Activated T-helper 2 cell treated with anti-CD3 and anti-CD28 coated beads, Interferon-gamma antibody, Interleukin-2, Interleukin-4, amounts not matched to agents 10 μg/mL and 5 μg/mL and 100 μg/mL, durations not matched to agents 14 hours and 24 hours and 36 hours (primary cell): ENCODE data around the gene MAP2K6. TPM values are rescaled to one million over a fixed set of nuclear protein-coding genes. Genes with fewer than 3 reads are reported as not detected.

Source experiments
- DNase-seq: peaks from one replicate; pipeline ENCODE4 v3.0.0; 2021; ENCODE audit warnings: low spot score
- H3K27ac Mint-ChIP-seq: one replicate; pipeline ENCODE4 v1.8.0; 2021; ENCODE audit warnings: mixed read lengths
- H3K27me3 Mint-ChIP-seq: one replicate; pipeline ENCODE4 v1.8.0; 2021; ENCODE audit warnings: low read depth, mixed read lengths
- H3K36me3 Mint-ChIP-seq: one replicate; pipeline ENCODE4 v1.8.0; 2021; ENCODE audit warnings: low read depth, mixed read lengths
- H3K4me1 Mint-ChIP-seq: one replicate; pipeline ENCODE4 v1.8.0; 2021; ENCODE audit warnings: low read depth, mixed read lengths
- H3K4me3 Mint-ChIP-seq: one replicate; pipeline ENCODE4 v1.8.0; 2021; ENCODE audit warnings: low read depth, mild to moderate bottlenecking, moderate library complexity, mixed read lengths
- H3K9me3 Mint-ChIP-seq: one replicate; pipeline ENCODE4 v1.8.0; 2021; ENCODE audit warnings: mixed read lengths
- intact Hi-C: fragments of 100-400 bp; cut with micrococcal nuclease; formaldehyde crosslinking; loops from one replicate; pipeline ENCODE4 v1.15.1; 2023
- total RNA-seq: library from RNA; stranded (reverse); gene quantifications from 2 replicates; pipeline ENCODE4 v1.2.3, GENCODE V29; 2022

The MAP2K6 gene
- total RNA-seq, 1 donor from 2014 or later = 3.1 TPM

DNA sequence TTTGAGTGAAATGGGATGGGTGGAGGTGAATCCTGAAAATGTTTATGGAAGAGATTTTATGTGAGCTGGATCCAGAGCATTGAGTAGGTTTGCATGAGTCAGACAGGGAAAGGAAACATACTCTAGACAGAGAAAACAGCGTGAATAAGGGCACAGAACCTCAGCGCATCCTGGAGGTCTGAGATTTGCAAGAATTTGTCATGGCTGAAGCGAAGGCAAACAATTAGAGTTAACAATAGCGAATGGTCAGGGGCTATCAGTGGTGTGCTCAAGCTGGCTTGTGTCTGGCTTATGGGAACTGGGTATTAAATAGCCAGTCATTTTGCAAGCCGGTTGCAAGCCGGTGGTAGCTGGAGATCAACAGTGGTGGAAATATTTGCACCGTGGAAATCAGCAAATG lies 36.4 kb downstream of the MAP2K6 start:
- H3K27ac Mint-ChIP-seq = no peak overlapping the region
- intact Hi-C loops = no loop called here
- H3K4me1 Mint-ChIP-seq = peaks cover 5% of the 10 kb centered on the region
- H3K27me3 Mint-ChIP-seq = no peaks in the 10 kb centered on the region
- no peaks in the 10 kb centered on the region for H3K36me3 Mint-ChIP-seq
- DNase-seq = no peak
- no peaks in the 10 kb centered on the region for H3K9me3 Mint-ChIP-seq
- no peak overlapping the region for H3K4me3 Mint-ChIP-seq

DNA sequence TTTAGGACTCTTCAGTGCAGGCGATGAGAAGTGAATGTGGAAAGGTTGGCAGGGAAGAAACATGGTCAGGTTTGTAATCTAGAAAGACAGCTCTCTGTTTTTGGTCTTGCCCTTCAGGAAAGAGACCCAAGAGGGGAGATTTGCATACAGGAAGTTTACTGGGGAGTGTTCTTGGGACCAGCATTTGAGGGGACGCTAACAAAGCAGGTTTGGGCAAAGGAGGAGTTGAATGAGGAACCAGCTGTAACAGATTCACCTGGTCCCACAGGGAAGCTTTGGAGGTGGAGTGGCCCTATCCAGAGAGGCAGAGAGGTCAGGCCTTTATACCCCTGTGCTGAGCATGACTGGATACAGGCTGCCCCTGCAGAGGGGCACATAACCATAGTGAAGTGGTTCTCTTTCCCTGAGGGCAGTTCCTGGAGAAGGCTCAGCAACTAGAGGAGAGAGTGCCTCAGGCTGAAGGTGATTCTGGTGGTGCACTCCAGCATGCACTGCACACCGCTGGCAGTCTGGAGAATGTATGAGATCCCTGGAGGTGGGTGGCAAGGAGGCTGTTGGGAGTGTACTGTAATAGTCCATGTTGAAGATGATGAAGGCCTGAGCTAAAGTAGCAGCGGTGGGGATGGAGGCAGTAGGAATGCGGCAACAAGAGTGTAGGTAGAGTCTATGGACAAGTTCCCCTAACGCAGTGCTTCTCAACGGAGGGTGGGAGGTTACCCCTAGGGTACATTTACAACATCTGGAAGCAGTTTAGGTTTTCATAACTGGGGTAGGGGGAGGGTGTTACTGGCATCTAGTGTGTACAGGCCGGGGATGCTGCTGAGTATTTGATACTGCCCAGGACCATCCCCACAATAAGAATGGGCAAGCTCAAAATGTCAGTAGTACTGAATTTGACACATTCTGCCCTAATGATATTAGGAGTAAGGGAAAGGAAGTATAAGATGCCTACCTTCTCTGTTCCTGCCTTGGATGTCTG lies 37.2 kb downstream of the MAP2K6 start:
- H3K4me3 Mint-ChIP-seq = no peak overlapping the region
- intact Hi-C loops = no loop called here
- no peaks in the 10 kb centered on the region for H3K9me3 Mint-ChIP-seq
- no peaks in the 10 kb centered on the region for H3K36me3 Mint-ChIP-seq
- no peaks in the 10 kb centered on the region for H3K27me3 Mint-ChIP-seq
- no peak overlapping the region for H3K27ac Mint-ChIP-seq
- H3K4me1 Mint-ChIP-seq = peaks cover 5% of the 10 kb centered on the region
- DNase-seq = no peak

DNA sequence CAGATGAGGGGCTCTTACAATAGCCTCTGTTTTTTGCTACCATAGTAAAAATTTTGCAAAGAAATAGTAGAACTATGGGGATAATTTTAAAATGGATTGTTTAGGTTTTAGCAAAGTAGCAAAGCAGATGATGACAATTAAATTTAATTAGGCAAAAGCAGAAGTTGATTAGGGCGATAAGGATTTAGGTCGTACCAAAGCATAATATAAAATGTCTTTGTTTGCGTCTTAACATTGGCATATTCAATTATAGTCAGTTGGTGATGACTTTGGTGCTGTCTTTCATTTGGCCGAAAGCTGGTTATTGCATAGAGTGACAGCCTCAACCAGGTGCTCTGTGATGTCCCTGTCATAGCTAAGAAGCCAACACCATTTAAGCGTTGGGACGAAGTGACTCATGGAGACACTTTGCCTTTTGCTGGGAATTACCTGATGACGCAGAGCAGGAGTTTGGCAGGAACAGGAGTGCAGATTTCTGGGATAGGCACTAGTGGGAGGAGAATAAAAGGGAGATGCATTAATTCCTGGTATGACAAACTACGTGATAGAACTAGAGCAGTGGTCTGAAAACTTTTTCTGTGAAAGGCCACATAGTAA lies 38.3 kb downstream of the MAP2K6 start:
- no peaks in the 10 kb centered on the region for H3K9me3 Mint-ChIP-seq
- H3K27ac Mint-ChIP-seq = no peak overlapping the region
- no peak overlapping the region for H3K4me3 Mint-ChIP-seq
- no peak for DNase-seq
- peaks cover 7% of the 10 kb centered on the region for H3K4me1 Mint-ChIP-seq
- intact Hi-C loops = no loop called here
- no peaks in the 10 kb centered on the region for H3K36me3 Mint-ChIP-seq
- no peaks in the 10 kb centered on the region for H3K27me3 Mint-ChIP-seq

DNA sequence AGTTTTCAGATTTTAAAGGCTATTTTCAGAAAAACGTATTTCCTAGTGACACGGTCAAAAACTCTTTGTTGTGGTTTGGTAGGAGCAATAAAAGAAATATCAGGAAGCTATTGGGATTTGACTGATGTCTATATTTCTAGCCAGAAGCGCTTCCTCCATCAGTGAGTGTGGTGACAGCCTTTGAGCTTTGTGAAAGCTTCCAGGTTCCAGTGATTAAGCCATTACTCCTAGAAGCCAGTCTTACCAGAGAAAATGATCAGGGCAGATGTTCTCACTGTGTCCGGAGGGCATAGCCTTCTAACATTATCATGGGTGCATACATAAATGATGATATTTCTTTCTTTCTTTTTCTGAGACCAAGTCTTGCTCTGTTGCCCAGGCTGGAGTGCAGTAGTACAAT lies 39.6 kb downstream of the MAP2K6 start:
- Mint-ChIP-seq H3K27me3 (no peaks in the 10 kb centered on the region), H3K4me3 (no peak overlapping the region), H3K4me1 (peaks cover 9% of the 10 kb centered on the region), H3K27ac (no peak overlapping the region), H3K9me3 (no peaks in the 10 kb centered on the region), H3K36me3 (no peaks in the 10 kb centered on the region)
- DNase-seq = no peak
- intact Hi-C loops = no loop called here

GRCh38 chr17:69455040-69455439 lies 40.5 kb downstream of the MAP2K6 start:
- Mint-ChIP-seq H3K27ac (no peak overlapping the region), H3K4me3 (no peak overlapping the region), H3K9me3 (no peaks in the 10 kb centered on the region), H3K4me1 (peaks cover 9% of the 10 kb centered on the region), H3K27me3 (no peaks in the 10 kb centered on the region), H3K36me3 (no peaks in the 10 kb centered on the region)
- intact Hi-C loops = no loop called here
- no peak for DNase-seq

DNA sequence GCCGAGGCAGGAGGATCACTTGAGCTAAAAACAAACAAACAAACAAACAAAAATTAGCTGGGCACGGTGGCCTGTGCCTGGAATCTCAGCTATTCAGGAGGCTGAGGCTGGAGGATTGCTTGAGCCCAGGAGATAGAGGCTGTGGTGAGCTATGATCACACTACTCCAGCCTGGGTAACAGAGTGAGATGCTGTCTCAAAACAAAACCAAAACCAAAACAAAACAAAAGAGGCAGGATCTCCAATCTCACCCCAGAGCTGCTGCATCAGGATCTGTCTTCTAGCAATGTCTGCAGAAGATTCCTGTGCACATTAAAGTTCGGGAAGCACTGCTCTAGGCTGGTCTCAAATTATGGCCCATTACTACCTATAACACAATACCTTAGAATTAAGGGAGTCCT lies 43.1 kb downstream of the MAP2K6 start:
- intact Hi-C loops = no loop called here
- peaks cover 4% of the 10 kb centered on the region for H3K4me1 Mint-ChIP-seq
- H3K27me3 Mint-ChIP-seq = no peaks in the 10 kb centered on the region
- H3K36me3 Mint-ChIP-seq = no peaks in the 10 kb centered on the region
- no peak overlapping the region for H3K27ac Mint-ChIP-seq
- no peak for DNase-seq
- H3K4me3 Mint-ChIP-seq = no peak overlapping the region
- no peaks in the 10 kb centered on the region for H3K9me3 Mint-ChIP-seq

DNA sequence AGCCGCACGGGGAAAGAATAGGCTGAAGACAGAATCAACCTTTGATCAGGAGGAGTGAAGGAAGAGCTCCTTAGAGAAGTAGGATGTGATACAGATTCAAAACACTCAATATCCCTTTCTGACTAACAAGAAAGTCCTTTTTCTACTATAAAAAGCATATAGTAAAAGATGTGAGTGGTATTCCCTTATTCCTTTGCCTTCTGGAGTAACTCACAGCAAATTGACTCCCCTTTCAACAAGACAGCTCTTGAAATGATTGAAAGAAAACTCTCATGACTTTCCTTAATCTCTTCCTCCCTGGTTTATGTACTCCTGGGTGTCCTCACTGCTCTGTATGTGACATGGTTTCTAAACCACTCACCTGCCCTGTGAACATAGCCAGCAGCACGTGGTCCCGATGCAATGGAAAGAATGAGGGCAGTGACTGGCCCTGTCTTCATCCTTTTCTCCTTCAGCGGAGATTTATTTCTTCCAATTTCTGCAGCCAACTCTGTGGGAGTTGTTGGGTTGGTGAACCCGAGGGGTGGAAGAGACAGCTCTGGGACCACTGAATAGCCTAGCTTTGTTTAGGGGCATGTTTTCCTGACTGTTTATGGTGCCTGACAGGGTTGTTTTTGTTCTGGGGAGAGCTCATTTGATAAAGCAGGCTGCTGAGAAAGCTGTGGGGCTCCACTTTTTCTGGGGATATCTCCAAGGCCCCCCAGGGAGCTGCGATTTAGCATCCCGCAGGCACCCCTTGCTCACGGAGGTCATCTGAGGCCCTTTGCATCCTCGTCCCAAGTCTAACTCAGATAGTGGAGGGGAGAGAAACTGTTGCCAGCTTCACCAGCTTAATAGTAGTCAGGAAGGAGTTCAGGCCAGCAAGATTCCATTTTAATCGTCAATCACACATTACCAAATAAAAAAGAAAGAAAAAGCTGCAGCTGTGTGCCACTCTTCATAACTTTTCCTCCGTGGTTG lies 46.7 kb downstream of the MAP2K6 start:
- Mint-ChIP-seq H3K27ac (no peak overlapping the region), H3K27me3 (no peaks in the 10 kb centered on the region), H3K4me3 (no peak overlapping the region), H3K4me1 (peaks cover 4% of the 10 kb centered on the region), H3K36me3 (no peaks in the 10 kb centered on the region), H3K9me3 (no peaks in the 10 kb centered on the region)
- intact Hi-C loops = no loop called here
- DNase-seq = no peak

- H3K36me3 Mint-ChIP-seq = no peaks in the 10 kb centered on the region
- intact Hi-C loops = no loop called here
- H3K9me3 Mint-ChIP-seq = no peaks in the 10 kb centered on the region
- H3K4me1 Mint-ChIP-seq = peaks cover 4% of the 10 kb centered on the region
- no peak for DNase-seq
- no peak overlapping the region for H3K27ac Mint-ChIP-seq
- H3K4me3 Mint-ChIP-seq = no peak overlapping the region
- H3K27me3 Mint-ChIP-seq = no peaks in the 10 kb centered on the region
Measured at GRCh38 chr17:69461951-69462369, 47.5 kb downstream of the MAP2K6 start.

GRCh38 chr17:69462882-69463281 lies 48.4 kb downstream of the MAP2K6 start:
- Mint-ChIP-seq H3K27ac (no peak overlapping the region), H3K9me3 (no peaks in the 10 kb centered on the region), H3K27me3 (no peaks in the 10 kb centered on the region), H3K4me3 (no peak overlapping the region), H3K4me1 (peaks cover under 1% of the 10 kb centered on the region), H3K36me3 (no peaks in the 10 kb centered on the region)
- DNase-seq = no peak
- intact Hi-C loops = no loop called here

- no peak for DNase-seq
- no peaks in the 10 kb centered on the region for H3K36me3 Mint-ChIP-seq
- no peak overlapping the region for H3K4me3 Mint-ChIP-seq
- no peaks in the 10 kb centered on the region for H3K27me3 Mint-ChIP-seq
- peaks cover 1% of the 10 kb centered on the region for H3K4me1 Mint-ChIP-seq
- H3K9me3 Mint-ChIP-seq = no peaks in the 10 kb centered on the region
- no peak overlapping the region for H3K27ac Mint-ChIP-seq
- intact Hi-C loops = no loop called here
Measured at GRCh38 chr17:69466451-69466850, 52.0 kb downstream of the MAP2K6 start.

DNA sequence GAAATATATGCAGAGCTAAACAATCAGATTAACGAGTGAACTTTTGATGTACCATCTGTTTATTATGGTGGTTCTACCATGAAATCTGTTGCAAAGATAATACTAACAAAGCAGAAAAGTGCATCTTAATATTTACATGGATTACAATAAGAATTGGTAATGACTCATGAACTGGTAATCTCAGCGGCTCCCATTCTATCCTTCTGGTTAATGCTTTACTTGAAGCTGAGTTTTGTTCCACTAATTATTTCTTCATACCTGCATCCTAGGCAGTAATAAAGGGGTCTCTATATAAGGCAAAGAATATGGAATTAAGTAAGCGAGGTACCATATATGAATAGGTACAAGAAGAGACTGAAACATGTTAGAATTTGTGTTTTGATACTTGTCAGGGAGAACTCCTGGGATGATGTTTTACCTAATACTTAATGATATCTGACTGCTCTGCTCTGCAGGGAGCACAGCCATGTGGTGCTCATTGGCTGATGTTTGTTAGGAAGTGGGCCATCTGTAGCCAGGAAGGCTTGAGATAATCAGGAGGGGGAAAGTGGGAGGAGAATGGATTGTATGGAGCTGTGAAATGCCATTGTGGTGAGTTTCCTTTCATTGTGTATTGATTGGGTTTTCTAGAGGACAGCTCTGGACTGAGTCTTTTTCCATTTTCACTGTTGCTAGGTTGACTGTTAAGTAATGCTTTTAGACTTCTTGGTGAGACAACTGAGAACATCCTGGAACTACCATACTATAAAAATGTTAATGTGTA lies 52.6 kb downstream of the MAP2K6 start:
- Mint-ChIP-seq H3K9me3 (no peaks in the 10 kb centered on the region), H3K4me3 (no peak overlapping the region), H3K36me3 (no peaks in the 10 kb centered on the region), H3K4me1 (peaks cover 1% of the 10 kb centered on the region), H3K27ac (no peak overlapping the region), H3K27me3 (no peaks in the 10 kb centered on the region)
- no peak for DNase-seq
- intact Hi-C loops = no loop called here

DNA sequence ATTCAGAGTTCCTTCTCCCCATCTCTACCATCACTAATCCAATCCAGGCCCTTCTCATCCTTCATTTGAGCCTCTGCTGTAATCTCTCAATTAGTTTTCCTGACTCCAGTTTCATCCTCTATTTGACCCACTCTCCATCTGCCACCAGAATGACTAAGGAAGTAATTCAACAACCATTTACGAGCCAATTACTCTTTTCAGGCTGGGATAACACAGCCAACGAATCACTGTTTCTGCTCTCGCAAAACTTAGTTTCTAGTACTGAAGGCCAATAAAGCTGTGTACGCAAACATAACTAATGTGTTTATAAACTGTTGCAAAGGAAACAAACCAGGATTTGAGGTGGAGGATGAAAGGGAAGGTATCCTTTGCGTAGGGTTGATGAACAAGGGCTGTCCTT lies 53.7 kb downstream of the MAP2K6 start:
- no peaks in the 10 kb centered on the region for H3K9me3 Mint-ChIP-seq
- intact Hi-C loops = no loop called here
- H3K27ac Mint-ChIP-seq = no peak overlapping the region
- no peak for DNase-seq
- no peaks in the 10 kb centered on the region for H3K36me3 Mint-ChIP-seq
- peaks cover 1% of the 10 kb centered on the region for H3K4me1 Mint-ChIP-seq
- no peaks in the 10 kb centered on the region for H3K27me3 Mint-ChIP-seq
- H3K4me3 Mint-ChIP-seq = no peak overlapping the region
